ENCODE measurements around the gene TMEM51.

Gene TMEM51

DNA sequence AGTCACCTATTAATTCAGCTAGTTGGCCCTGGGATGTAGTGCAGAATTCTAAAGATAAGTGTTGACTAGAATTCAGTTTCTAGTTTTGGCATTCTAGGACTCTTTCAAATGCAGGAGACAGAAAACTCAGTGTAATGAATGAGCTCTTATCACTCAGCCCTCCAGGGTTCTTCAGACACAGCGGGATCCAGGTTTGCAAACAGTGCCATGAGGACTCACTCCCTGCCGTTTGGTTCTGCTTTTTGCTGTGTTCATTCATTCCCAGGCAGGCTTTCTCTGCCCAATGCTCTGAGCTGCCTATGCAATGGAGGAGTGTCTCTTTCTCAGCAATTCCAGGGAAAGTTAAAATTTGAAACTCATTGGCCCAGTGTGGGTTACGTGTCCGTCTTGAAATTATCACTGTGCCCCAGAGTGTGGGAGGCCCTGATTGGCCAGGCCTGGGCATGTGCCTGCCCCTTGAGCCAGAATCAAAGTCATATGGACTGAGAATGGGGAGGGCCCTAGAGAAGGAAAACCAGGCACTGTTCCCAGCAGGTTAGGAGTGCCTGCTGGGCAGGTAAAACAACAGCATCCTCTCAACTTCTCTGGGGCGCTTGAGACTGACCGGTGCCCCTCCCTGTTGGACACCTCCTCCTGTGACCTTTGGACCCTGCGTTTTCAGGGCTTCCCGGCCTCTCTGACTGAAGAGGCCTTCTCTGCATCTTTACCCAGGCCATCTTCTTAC lies 43.4 kb downstream of the TMEM51 start:
- no peak for DNase-seq (ENCODE audit: low read depth)

- DNase-seq (ENCODE audit: low read depth) = no peak
These were observed 44.3 kb downstream of the TMEM51 start for GRCh38 chr1:15197591-15198447.

DNA sequence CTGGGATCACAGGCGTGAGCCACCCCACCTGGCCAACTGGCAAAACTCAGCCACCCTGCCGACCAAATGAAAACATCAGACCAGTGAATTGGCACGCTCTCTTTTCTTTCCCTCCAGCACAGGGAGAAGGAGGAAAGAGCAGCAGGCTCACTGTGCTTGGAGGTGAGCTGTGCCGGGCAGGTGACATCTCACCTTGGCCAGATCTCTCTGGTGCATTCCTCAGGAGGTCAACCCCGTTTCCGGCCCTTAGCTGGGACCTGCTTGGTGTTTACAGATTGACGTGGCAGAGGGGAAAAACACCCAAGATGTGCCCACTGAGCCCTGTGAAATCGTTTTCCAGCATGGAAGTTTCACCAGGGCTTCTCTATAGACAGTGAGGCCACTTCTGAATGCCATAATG lies 45.1 kb downstream of the TMEM51 start:
- DNase-seq (ENCODE audit: low read depth) = no peak

GRCh38 chr1:15201221-15201620 lies 47.7 kb downstream of the TMEM51 start:
- no peak for DNase-seq (ENCODE audit: low read depth)

DNA sequence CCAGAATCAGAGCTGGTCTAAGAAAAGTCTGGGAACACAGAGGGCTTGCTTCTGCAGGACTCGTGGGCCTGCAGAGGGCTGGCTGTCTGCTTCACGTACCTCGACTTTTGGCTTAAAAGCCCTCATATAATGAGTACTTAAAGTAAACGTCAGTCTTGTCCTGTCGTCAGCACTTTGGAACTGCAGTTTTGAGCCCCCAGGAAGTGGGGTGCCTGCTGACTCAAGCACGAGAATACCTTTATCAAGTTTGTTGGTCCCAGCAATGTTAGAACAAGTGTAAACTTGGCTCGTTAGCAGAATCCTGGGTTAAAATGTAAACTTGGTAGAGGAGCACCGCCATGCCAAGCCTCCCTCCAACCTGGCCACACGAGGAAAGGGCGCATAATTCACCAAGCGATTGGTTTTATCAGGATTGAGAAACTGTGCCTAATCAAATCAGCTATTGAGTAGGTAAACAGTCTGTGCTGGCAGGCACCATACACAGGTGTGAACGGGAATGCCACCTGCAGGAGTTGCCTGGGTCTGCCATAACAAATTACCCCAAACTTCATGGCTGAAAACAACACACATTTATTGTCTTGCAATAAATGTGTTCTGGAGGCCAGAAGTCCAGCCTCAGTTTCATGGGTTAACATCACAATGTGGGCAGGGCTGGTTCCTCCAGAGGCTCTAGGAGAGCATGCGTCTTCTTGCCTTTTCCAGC lies 48.5 kb downstream of the TMEM51 start:
- DNase-seq (ENCODE audit: low read depth) = no peak

DNA sequence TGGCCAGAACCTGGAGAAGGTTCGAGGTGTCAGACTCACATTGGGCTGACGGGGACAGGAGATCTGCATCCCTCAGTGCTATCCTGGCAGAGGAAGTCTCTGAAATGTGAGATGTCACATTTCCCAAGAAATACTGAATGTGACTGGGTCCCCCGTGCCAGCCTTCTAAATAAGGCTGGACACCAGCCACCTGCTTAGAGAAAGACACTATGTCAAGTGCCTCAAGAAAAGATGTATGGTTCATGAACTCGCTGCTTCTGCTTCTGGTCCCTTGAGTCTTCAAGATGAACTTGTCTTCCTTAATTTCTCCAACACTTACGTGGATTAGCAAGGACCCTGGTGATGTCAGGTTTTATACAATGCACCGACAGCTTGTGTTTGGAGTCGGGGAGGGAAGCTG lies 51.4 kb downstream of the TMEM51 start:
- no peak for DNase-seq (ENCODE audit: low read depth)

GRCh38 chr1:15205586-15206346 lies 52.2 kb downstream of the TMEM51 start:
- no peak for DNase-seq (ENCODE audit: low read depth)

GRCh38 chr1:15206418-15207030 lies 53.0 kb downstream of the TMEM51 start:
- DNase-seq (ENCODE audit: low read depth) = no peak

DNA sequence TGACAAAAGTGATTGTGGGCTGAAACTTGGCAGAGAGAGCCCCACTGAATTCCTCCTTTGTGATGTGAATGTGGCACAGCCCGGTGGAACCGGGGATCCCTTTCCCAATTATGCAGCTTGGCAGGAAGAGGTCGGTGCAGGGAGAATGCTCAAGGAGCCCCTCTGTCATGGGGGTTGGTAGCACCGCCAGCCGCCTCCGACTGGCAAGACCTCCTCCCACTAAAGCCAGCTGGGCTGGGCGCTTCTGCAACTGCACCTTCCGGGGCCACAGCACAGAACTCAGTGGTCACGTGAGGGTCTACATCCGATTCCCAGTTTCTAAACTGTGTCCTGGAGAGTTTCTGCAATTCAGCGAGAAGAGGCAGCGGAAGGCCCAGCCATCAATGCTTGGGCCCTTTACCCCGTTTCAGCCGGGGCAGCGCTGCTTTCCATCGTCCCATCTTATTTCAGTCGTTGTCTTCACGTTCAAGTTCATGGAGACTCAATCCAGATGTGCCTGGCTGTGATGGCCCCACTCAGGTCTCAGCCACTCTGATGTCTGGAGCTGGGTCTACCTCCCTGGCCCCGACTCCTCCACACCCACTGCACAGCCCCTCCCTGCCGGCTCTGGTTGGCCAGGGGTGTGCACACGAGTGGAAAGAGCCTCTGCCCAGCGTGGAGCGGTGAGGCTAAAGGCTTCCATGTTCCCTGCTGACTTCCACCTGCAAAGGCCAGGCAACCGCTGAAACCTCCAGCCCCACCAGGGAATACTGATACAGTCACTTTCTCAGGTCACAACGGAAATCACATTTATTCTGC lies 53.7 kb downstream of the TMEM51 start:
- DNase-seq (ENCODE audit: low read depth) = no peak

GRCh38 chr1:15207829-15208429 lies 54.4 kb downstream of the TMEM51 start:
- no peak for DNase-seq (ENCODE audit: low read depth)

GRCh38 chr1:15210651-15211375 lies 57.3 kb downstream of the TMEM51 start:
- peak; percentile 51 for DNase-seq (ENCODE audit: low read depth)

GRCh38 chr1:15211424-15211823 lies 57.9 kb downstream of the TMEM51 start:
- no peak for DNase-seq (ENCODE audit: low read depth)

GRCh38 chr1:15212216-15212953 lies 58.8 kb downstream of the TMEM51 start:
- peak; percentile 37 for DNase-seq (ENCODE audit: low read depth)

DNA sequence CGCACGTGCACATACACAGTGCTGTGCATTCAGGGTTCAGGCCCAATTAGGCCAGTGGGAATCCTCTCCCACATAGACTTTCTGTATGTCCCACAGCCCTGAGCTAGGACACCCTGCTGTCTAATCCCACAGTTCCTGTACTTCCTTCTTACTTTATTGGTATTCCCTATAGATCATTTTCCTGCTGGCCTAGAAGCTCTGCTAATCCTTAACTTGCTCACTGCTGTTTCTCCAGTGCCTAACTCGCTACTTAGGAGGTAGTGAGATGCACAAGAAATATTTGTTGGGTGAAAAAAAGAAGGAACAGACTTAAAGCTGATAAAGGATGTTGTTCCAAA lies 59.4 kb downstream of the TMEM51 start:
- no peak for DNase-seq (ENCODE audit: low read depth)

- peak; percentile 75 for DNase-seq (ENCODE audit: low read depth)
These were observed 59.8 kb downstream of the TMEM51 start for GRCh38 chr1:15213341-15213821.

- DNase-seq (ENCODE audit: low read depth) = peak; percentile 88
These were observed 61.0 kb downstream of the TMEM51 start for GRCh38 chr1:15214527-15214926.

- DNase-seq (ENCODE audit: low read depth) = no peak
These were observed 61.6 kb downstream of the TMEM51 start for GRCh38 chr1:15215116-15215515.

DNA sequence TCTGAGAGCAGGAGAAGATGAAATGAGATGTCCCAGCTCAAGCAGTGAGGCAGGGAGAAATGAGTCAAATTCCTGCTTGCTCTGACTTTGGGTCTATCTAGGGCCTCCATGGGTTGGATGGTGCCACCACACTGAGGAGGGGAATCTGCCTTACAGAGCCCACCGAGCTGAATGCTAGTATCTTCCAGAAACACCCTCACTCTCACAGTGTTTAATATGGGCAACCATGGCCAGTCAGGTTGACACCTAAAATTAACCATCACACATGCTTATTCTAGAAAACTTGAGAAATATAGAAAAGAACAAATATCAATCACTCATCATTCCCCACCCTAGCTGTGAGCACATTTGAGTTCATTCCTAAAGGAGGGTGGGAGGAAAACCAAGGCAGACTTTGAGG lies 64.1 kb downstream of the TMEM51 start:
- no peak for DNase-seq (ENCODE audit: low read depth)

Measured in iris pigment epithelial cell (primary cell).